Ishikawa (cell line): ENCODE measurements around the gene APBA2.

Source experiments
- CEBPB ChIP-seq: IDR thresholded peaks from 2 replicates; pipeline ENCODE4 v1.6.1; 2012
- EP300 ChIP-seq: IDR thresholded peaks from 2 replicates; pipeline ENCODE4 v1.6.1; 2012; ENCODE audit warnings: borderline replicate concordance
- NFIC ChIP-seq: IDR thresholded peaks from 2 replicates; pipeline ENCODE4 v1.6.1; 2012
- TAF1 ChIP-seq: IDR thresholded peaks from 2 replicates; pipeline ENCODE4 v1.6.1; 2012; ENCODE audit warnings: low read depth, mild to moderate bottlenecking
- TCF12 ChIP-seq: IDR thresholded peaks from 2 replicates; pipeline ENCODE4 v1.6.1; 2012; ENCODE audit warnings: low read depth
- YY1 ChIP-seq: IDR thresholded peaks from 2 replicates; pipeline ENCODE4 v1.6.1; 2012; ENCODE audit warnings: low read depth
- ZBTB7A ChIP-seq: IDR thresholded peaks from 2 replicates; pipeline ENCODE4 v1.6.1; 2012; ENCODE audit warnings: low read depth
- TF ChIP-seq, protein P1 (sequence below): IDR thresholded peaks from 2 replicates; pipeline ENCODE4 v1.6.1; 2012; ENCODE audit warnings: low read depth, mild to moderate bottlenecking
- TF ChIP-seq, protein P2 (sequence below): IDR thresholded peaks from 2 replicates; pipeline ENCODE4 v1.6.1; 2012
- TF ChIP-seq, protein P3 (sequence below): IDR thresholded peaks from 2 replicates; pipeline ENCODE4 v1.6.1; 2012

DNA sequence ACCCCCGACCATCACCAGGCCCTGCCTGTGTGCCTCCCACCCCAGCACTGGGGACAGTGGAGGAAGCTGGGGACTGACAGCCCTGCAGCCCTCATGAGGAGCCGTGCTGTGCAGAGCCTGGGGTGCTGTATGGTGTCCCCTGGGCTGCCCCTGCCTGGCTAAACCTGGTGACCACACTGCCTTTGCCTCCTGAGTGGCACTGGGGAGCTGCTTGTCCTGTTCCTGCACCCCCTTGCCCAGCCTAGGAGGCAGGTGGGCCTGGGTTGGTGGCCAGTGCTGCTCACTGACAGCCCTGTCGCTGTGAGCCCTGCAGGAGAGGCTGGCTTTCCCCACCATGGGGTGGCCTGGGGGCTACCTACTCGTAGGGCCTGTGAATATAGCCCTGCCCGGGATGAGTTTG, 224.4 kb downstream of the APBA2 start:
- TF ChIP-seq CEBPB (no peak), YY1 (no peak), EP300 (no peak), TCF12 (no peak), TAF1 (no peak), ZBTB7A (no peak), NFIC (no peak)
- TF ChIP-seq, protein P1, sequence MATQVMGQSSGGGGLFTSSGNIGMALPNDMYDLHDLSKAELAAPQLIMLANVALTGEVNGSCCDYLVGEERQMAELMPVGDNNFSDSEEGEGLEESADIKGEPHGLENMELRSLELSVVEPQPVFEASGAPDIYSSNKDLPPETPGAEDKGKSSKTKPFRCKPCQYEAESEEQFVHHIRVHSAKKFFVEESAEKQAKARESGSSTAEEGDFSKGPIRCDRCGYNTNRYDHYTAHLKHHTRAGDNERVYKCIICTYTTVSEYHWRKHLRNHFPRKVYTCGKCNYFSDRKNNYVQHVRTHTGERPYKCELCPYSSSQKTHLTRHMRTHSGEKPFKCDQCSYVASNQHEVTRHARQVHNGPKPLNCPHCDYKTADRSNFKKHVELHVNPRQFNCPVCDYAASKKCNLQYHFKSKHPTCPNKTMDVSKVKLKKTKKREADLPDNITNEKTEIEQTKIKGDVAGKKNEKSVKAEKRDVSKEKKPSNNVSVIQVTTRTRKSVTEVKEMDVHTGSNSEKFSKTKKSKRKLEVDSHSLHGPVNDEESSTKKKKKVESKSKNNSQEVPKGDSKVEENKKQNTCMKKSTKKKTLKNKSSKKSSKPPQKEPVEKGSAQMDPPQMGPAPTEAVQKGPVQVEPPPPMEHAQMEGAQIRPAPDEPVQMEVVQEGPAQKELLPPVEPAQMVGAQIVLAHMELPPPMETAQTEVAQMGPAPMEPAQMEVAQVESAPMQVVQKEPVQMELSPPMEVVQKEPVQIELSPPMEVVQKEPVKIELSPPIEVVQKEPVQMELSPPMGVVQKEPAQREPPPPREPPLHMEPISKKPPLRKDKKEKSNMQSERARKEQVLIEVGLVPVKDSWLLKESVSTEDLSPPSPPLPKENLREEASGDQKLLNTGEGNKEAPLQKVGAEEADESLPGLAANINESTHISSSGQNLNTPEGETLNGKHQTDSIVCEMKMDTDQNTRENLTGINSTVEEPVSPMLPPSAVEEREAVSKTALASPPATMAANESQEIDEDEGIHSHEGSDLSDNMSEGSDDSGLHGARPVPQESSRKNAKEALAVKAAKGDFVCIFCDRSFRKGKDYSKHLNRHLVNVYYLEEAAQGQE = no peak
- TF ChIP-seq, protein P2, sequence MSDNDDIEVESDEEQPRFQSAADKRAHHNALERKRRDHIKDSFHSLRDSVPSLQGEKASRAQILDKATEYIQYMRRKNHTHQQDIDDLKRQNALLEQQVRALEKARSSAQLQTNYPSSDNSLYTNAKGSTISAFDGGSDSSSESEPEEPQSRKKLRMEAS = no peak
- TF ChIP-seq, protein P3, sequence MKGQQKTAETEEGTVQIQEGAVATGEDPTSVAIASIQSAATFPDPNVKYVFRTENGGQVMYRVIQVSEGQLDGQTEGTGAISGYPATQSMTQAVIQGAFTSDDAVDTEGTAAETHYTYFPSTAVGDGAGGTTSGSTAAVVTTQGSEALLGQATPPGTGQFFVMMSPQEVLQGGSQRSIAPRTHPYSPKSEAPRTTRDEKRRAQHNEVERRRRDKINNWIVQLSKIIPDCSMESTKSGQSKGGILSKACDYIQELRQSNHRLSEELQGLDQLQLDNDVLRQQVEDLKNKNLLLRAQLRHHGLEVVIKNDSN = no peak
